ENCODE measurements around the gene CNIH1. TPM values are rescaled to one million over a fixed set of nuclear protein-coding genes. Genes with fewer than 3 reads are reported as not detected.

Gene CNIH1
- polyA plus RNA-seq, 1 of the 3 experiments (the other 2 are of a cell fraction) = 145 TPM

- Histone ChIP-seq H3K27ac (ENCODE audit: low read depth in 2 of 2, low read length in 1 of 2) (no peak overlapping the region), H3F3A (replicated peaks; ENCODE audit: insufficient read depth) (peaks cover 8% of the 10 kb centered on the region), H3K4me1 (ENCODE audit: control insufficient read depth in 1 of 2, insufficient read depth in 2 of 2, low read depth in 1 of 2, low read length in 1 of 2) (peaks cover 5 to 18% of the 10 kb centered on the region in 2 experiments; a peak in 2 of 4 replicates), H3K9me2 (no peaks in the 10 kb centered on the region), H3K4me3 (ENCODE audit: low read depth in 2 of 2, low read length in 1 of 2) (no peak overlapping the region), H3K36me3 (replicated peaks in 1 of 2; ENCODE audit: control insufficient read depth in 1 of 2, insufficient read depth in 2 of 2, low read length in 1 of 2) (peaks cover 0 to 1% of the 10 kb centered on the region in 2 experiments), H3K9me3 (no peaks in the 10 kb centered on the region), H3K27me3 (ENCODE audit: insufficient read depth) (no peaks in the 10 kb centered on the region), H3K79me2 (ENCODE audit: insufficient read depth) (peaks cover 23% of the 10 kb centered on the region; the same call in 1 of the 2 replicates), H3K9ac (no peak overlapping the region), H4K20me1 (ENCODE audit: insufficient read depth) (no peaks in the 10 kb centered on the region), H3K4me2 (no peak overlapping the region), H2AFZ (ENCODE audit: low read depth) (no peak overlapping the region)
- no peak for DNase-seq
- ChIA-PET CTCF (no interaction called here), POLR2A (no interaction called here)
- no peak for TF ChIP-seq FOXM1 (IDR thresholded peaks at IDR 0.05; ENCODE audit: low read depth)
- TF ChIP-seq POLR2AphosphoS5 (IDR thresholded peaks at IDR 0.05; ENCODE audit: low read depth, low read length) = no peak
- TF ChIP-seq FOXJ3 (CRISPR knock-in tag; IDR thresholded peaks at IDR 0.05) = no peak
- TF ChIP-seq RAD21 (IDR thresholded peaks at IDR 0.05; ENCODE audit: low read length) = no peak
- TF ChIP-seq SIN3A (IDR thresholded peaks at IDR 0.05; ENCODE audit: borderline replicate concordance, low read depth, low read length) = no peak
- no peak for TF ChIP-seq RXRA (IDR thresholded peaks at IDR 0.05; ENCODE audit: borderline replicate concordance, low read depth)
- TF ChIP-seq SMC3 (IDR thresholded peaks at IDR 0.05; ENCODE audit: low read depth, low read length) = no peak
- TF ChIP-seq RFX5 (IDR thresholded peaks at IDR 0.05; ENCODE audit: low read length) = no peak
- TF ChIP-seq USF1 (IDR thresholded peaks at IDR 0.05; ENCODE audit: borderline replicate concordance, low read depth) = no peak
- no peak for TF ChIP-seq FOSL2 (IDR thresholded peaks at IDR 0.05; ENCODE audit: borderline replicate concordance, low read depth)
- TF ChIP-seq REST (IDR thresholded peaks at IDR 0.05; ENCODE audit: low read depth, low read length) = no peak
- TF ChIP-seq NRF1 (IDR thresholded peaks at IDR 0.05; ENCODE audit: low read depth, low read length) = no peak
- TF ChIP-seq ZBTB33 (IDR thresholded peaks at IDR 0.05; ENCODE audit: borderline replicate concordance, low read depth) = no peak
- TF ChIP-seq MXI1 (IDR thresholded peaks at IDR 0.05; ENCODE audit: low read depth, low read length) = no peak
- no peak for TF ChIP-seq CTCF (IDR thresholded peaks at IDR 0.05)
- TF ChIP-seq USF2 (IDR thresholded peaks at IDR 0.05; ENCODE audit: borderline replicate concordance, low read depth, low read length) = no peak
- no peak for TF ChIP-seq JUND (IDR thresholded peaks at IDR 0.05)
- no peak for TF ChIP-seq TAF1 (IDR thresholded peaks at IDR 0.05; ENCODE audit: borderline replicate concordance, low read depth, low read length)
- 85% methylated on average over 3 of the region's 4 CpGs for WGBS (ENCODE audit: low lambda C conversion rate)
Observed at GRCh38 chr14:54395284-54395683, 45.9 kb downstream of the CNIH1 start.
